Rectal smooth muscle tissue (tissue), 1 donor: ENCODE results near the gene GPR176.

Source experiments
- H3K27ac ChIP-seq: one replicate; pipeline ENCODE4 v1.7.0; 2013; ENCODE audit warnings: low read depth, low read length, inconsistent platforms
- H3K27me3 ChIP-seq: one replicate; pipeline ENCODE4 v1.7.0; 2013; ENCODE audit warnings: low read length; ENCODE audit not compliant: control insufficient read depth, insufficient read depth
- H3K36me3 ChIP-seq: one replicate; pipeline ENCODE4 v1.7.0; 2013; ENCODE audit warnings: low read length; ENCODE audit not compliant: control insufficient read depth, insufficient read depth
- H3K4me1 ChIP-seq: one replicate; pipeline ENCODE4 v1.7.0; 2013; ENCODE audit warnings: low read length; ENCODE audit not compliant: control insufficient read depth, insufficient read depth
- H3K4me3 ChIP-seq: one replicate; pipeline ENCODE4 v1.7.0; 2013; ENCODE audit warnings: low read length
- H3K9ac ChIP-seq: one replicate; pipeline ENCODE4 v1.7.0; 2013; ENCODE audit warnings: low read length

Gene GPR176

DNA sequence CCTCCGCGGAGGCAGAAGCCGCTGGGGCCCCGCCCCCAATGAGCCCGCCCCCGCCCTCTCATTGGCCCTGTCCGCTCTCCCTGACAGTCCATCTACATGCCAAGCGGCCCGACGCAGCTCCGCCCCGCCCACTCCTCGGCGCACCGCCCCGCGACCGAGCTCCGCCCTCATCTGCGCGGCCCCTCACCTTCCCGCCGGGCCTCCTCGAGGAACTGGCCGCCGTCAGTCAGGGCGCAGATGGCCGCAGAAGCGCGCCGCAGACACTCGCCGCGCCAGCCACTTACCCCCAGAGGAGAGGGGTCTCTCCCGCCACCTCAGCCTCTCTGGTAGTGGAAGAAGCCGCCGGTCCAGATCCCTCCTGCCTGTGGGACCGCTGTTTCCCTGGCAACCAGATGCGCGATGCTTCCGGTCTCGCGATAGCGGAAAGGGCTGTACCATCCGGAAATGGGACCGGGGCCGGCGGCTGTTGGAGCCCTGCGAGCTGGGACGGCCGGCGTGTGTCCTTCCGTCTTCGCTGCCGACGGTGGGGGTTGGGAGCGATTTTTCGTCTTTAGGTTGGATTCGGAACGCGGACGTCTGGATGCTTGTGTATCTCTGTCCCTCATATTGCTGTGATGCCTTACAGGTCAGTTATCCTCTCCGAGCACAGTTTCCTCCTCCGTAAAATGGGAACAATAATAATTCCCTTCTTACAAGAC, 137.5 kb downstream of the GPR176 start, which contains the start of gene FSIP1:
Gene FSIP1, minus strand, starts transcription at position 401 of the 698 bp plus-strand sequence. CDS start 6,317 bp downstream, outside the sequence.
- H3K27ac ChIP-seq = peak within 1 kb of the TSS; percentile 79
- no peaks in the 10 kb centered on the region for H3K4me1 ChIP-seq

GRCh38 chr15:39781967-39782302, 138.1 kb downstream of the GPR176 start:
- Histone ChIP-seq H3K27me3 (no peaks in the 10 kb centered on the region), H3K4me3 (peak overlapping the region; percentile 40), H3K36me3 (no peaks in the 10 kb centered on the region), H3K27ac (peak overlapping the region; percentile 11), H3K9ac (no peak overlapping the region), H3K4me1 (no peaks in the 10 kb centered on the region)

More for the DNA sequence above, 137.5 kb downstream of the GPR176 start, which contains the start of gene FSIP1:
- peak within 1 kb of the TSS; percentile 80 for H3K9ac ChIP-seq
- peak within 1 kb of the TSS; percentile 99 for H3K4me3 ChIP-seq
- no peaks in the 10 kb centered on the region for H3K36me3 ChIP-seq
- H3K27me3 ChIP-seq = no peaks in the 10 kb centered on the region

- H3K27ac ChIP-seq = no peak overlapping the region
- H3K4me1 ChIP-seq = no peaks in the 10 kb centered on the region
- no peak overlapping the region for H3K9ac ChIP-seq
- H3K4me3 ChIP-seq = no peak overlapping the region
- H3K36me3 ChIP-seq = no peaks in the 10 kb centered on the region
- no peaks in the 10 kb centered on the region for H3K27me3 ChIP-seq
Observed at GRCh38 chr15:39781147-39781966, 138.7 kb downstream of the GPR176 start.

- no peaks in the 10 kb centered on the region for H3K4me1 ChIP-seq
- no peak overlapping the region for H3K27ac ChIP-seq
Observed at GRCh38 chr15:39778021-39778420, 142.0 kb downstream of the GPR176 start.

GRCh38 chr15:39777496-39777895, 142.6 kb downstream of the GPR176 start:
- Histone ChIP-seq H3K27ac (no peak overlapping the region), H3K9ac (no peak overlapping the region), H3K36me3 (no peaks in the 10 kb centered on the region), H3K27me3 (no peaks in the 10 kb centered on the region), H3K4me1 (no peaks in the 10 kb centered on the region), H3K4me3 (no peak overlapping the region)

More at GRCh38 chr15:39778021-39778420, 142.0 kb downstream of the GPR176 start:
- Histone ChIP-seq H3K36me3 (no peaks in the 10 kb centered on the region), H3K4me3 (no peak overlapping the region), H3K27me3 (no peaks in the 10 kb centered on the region), H3K9ac (no peak overlapping the region)

- H3K9ac ChIP-seq = no peak overlapping the region
- H3K4me3 ChIP-seq = no peak overlapping the region
- no peaks in the 10 kb centered on the region for H3K27me3 ChIP-seq
- no peaks in the 10 kb centered on the region for H3K36me3 ChIP-seq
- H3K4me1 ChIP-seq = peaks cover 4% of the 10 kb centered on the region
- H3K27ac ChIP-seq = no peak overlapping the region
Observed at GRCh38 chr15:39776068-39776467, 144.0 kb downstream of the GPR176 start.

GRCh38 chr15:39774688-39775267, 145.3 kb downstream of the GPR176 start:
- Histone ChIP-seq H3K36me3 (no peaks in the 10 kb centered on the region), H3K4me3 (no peak overlapping the region), H3K9ac (no peak overlapping the region), H3K4me1 (peaks cover 4% of the 10 kb centered on the region), H3K27ac (no peak overlapping the region), H3K27me3 (no peaks in the 10 kb centered on the region)

DNA sequence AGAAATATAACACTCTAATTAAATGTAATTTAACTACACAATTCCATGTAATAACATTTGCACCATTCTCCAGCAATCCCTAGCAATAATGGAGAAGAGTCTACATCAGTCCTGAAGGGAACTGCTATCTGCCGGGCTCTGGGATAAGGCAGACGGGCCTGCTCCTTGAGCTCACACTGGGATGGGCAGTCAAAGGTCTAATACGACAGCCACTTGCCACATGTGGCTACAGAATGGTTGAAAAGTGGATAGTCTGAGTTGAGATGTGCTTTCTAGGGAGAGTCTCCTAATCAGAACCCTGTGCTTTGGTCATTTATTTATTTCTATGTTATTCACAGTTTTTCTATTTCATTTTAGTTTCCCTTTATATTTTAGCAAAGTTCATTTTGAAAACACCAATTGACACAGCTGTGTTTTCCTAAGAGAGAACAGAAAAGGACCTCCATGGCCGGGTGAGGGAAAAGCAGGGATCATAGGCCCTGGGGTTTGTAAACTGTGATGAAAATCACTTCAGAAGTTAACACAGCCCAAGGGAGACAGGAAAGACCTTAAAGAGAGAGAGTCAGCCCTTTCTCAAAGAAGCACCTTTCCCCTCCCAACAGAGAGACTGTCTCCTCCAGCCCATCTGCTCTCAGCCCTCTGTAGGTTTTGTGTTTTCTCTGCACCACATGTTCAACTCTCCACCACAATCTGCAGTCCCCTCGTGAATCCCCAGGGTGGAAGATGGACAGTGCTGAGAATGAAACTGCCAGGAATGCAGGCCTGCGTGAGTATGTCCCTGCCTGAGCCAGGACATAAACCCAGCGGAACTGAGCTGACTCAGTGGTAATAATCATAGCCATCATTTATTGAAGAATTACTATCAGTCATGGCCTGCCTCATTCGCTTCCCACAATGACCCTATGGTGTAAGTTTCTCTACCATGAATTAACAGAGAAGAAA, 149.0 kb downstream of the GPR176 start:
- H3K27ac ChIP-seq = peak overlapping the region; percentile 66
- no peaks in the 10 kb centered on the region for H3K36me3 ChIP-seq
- no peaks in the 10 kb centered on the region for H3K27me3 ChIP-seq
- H3K9ac ChIP-seq = no peak overlapping the region
- H3K4me3 ChIP-seq = peak overlapping the region; percentile 16
- peaks cover 4% of the 10 kb centered on the region for H3K4me1 ChIP-seq

DNA sequence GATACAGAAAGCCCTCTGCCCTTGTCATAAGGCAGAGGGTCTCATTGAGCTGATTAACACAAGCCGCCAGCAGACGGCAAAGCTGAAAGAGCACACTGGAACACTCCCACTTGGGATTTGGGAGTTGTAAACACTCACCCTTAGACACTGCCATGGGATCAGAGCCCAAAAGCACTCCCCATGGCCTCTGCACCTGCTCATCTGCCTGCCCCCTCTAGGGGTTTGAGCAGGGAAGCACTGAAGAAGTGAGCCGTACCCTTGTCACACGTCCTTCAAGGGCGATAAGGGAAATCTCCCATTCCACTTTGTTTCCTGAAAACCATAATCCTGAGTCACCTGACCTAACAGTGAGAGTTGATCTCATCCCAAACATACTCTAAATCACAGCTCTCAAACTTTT, 152.1 kb downstream of the GPR176 start:
- no peak overlapping the region for H3K4me3 ChIP-seq
- no peak overlapping the region for H3K27ac ChIP-seq
- peaks cover 4% of the 10 kb centered on the region for H3K4me1 ChIP-seq
- H3K27me3 ChIP-seq = no peaks in the 10 kb centered on the region
- H3K36me3 ChIP-seq = no peaks in the 10 kb centered on the region
- H3K9ac ChIP-seq = no peak overlapping the region

DNA sequence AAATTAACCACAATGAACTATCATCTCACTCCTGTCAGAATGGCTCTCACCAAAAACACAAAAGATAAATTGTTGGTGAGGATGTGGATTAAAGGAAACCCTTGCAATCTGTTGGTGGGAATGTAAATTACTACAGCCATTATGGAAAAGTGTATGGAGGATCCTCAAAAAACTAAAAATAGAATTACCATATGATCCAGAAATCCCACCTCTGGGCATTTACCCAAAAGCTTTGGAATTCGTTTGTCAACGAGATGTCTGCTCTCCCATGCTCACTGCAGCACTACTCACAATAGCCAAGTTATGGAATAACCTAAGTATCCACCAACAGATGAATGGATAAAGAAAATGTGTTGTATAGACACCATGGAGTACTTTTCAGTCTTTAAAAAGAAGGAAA, 159.1 kb downstream of the GPR176 start:
- H3K27ac ChIP-seq = no peak overlapping the region
- H3K9ac ChIP-seq = no peak overlapping the region
- no peaks in the 10 kb centered on the region for H3K4me1 ChIP-seq
- H3K4me3 ChIP-seq = no peak overlapping the region
- no peaks in the 10 kb centered on the region for H3K36me3 ChIP-seq
- H3K27me3 ChIP-seq = no peaks in the 10 kb centered on the region

DNA sequence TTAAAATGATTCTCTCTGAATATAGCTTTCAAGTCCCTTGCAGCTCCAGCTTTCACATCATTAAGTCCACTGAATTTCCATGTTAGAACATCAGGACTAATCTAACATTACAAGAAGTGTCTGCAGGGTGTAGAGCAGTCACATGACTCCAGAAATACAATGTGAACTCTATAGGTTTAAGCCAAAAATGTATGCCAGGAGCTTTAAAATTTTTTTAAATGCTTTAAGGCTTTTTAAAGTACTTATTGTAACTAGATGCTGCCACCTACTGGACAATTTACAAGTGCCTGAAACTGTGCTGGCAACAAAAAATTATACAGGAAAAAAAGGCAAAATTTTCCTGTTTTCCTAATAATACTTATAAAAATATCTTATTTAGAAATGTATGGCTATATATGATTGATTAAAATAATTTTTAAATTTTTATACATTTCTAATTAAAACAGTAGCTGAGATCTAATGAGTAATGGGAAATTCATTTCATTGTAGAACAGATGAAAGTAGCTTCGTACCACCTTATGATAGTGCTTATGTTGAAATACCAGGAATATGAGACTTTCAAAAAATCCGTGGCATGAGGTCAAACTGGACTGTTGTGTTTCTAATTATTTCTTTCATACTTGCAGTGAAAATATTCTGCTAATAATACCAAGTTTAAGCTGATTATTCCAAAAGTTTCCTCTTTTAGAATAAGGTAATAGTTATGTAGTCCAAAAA, 163.1 kb downstream of the GPR176 start:
- no peak overlapping the region for H3K4me3 ChIP-seq
- no peaks in the 10 kb centered on the region for H3K36me3 ChIP-seq
- H3K27me3 ChIP-seq = no peaks in the 10 kb centered on the region
- no peak overlapping the region for H3K27ac ChIP-seq
- no peaks in the 10 kb centered on the region for H3K4me1 ChIP-seq
- H3K9ac ChIP-seq = no peak overlapping the region
